GM18868 (cell line): Measurements from ENCODE around the gene MUC6.

Experiments
- ATAC-seq: cut with Tn5 transposase; IDR thresholded peaks from one replicate; pipeline ENCODE4 v1.9.1; 2021; ENCODE audit warnings: mild to moderate bottlenecking, moderate library complexity; ENCODE audit not compliant: unreplicated experiment

Gene MUC6, protein sequence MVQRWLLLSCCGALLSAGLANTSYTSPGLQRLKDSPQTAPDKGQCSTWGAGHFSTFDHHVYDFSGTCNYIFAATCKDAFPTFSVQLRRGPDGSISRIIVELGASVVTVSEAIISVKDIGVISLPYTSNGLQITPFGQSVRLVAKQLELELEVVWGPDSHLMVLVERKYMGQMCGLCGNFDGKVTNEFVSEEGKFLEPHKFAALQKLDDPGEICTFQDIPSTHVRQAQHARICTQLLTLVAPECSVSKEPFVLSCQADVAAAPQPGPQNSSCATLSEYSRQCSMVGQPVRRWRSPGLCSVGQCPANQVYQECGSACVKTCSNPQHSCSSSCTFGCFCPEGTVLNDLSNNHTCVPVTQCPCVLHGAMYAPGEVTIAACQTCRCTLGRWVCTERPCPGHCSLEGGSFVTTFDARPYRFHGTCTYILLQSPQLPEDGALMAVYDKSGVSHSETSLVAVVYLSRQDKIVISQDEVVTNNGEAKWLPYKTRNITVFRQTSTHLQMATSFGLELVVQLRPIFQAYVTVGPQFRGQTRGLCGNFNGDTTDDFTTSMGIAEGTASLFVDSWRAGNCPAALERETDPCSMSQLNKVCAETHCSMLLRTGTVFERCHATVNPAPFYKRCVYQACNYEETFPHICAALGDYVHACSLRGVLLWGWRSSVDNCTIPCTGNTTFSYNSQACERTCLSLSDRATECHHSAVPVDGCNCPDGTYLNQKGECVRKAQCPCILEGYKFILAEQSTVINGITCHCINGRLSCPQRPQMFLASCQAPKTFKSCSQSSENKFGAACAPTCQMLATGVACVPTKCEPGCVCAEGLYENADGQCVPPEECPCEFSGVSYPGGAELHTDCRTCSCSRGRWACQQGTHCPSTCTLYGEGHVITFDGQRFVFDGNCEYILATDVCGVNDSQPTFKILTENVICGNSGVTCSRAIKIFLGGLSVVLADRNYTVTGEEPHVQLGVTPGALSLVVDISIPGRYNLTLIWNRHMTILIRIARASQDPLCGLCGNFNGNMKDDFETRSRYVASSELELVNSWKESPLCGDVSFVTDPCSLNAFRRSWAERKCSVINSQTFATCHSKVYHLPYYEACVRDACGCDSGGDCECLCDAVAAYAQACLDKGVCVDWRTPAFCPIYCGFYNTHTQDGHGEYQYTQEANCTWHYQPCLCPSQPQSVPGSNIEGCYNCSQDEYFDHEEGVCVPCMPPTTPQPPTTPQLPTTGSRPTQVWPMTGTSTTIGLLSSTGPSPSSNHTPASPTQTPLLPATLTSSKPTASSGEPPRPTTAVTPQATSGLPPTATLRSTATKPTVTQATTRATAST (N-terminal part only)

DNA sequence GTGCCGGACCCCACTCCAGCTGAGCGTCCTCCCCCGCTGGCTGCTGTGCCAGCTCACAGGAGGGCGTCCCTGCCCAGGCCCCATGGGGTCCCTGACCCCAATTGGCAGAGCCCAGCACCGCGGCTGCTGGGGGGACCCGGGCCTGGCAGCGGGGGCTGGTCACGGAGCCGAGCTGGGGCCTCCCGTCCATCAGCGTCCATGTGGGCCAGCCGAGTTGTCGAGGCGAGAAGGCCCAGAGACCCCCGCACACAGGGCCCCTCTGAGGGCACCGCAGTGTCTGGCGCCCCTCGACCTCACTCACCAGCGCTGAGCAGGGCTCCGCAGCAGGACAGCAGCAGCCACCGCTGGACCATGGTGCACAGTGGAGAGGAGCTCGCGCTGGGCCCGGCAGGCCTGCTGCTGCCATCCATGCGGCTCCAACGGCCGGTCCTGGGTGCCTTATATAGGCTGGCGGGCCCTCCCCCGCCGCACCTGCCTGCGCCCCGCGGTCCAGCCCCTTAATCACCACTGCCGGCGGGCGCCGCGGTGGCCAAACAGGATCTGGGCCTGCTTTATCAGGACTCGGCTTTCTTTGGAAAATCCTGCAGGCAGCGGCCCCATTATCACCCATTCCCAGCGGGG, at the start of gene MUC6:
Gene MUC6 (minus strand): TSS at position 416 of the 621 bp plus-strand sequence. CDS start 63 bp downstream, at position 353.
- no peak for ATAC-seq

DNA sequence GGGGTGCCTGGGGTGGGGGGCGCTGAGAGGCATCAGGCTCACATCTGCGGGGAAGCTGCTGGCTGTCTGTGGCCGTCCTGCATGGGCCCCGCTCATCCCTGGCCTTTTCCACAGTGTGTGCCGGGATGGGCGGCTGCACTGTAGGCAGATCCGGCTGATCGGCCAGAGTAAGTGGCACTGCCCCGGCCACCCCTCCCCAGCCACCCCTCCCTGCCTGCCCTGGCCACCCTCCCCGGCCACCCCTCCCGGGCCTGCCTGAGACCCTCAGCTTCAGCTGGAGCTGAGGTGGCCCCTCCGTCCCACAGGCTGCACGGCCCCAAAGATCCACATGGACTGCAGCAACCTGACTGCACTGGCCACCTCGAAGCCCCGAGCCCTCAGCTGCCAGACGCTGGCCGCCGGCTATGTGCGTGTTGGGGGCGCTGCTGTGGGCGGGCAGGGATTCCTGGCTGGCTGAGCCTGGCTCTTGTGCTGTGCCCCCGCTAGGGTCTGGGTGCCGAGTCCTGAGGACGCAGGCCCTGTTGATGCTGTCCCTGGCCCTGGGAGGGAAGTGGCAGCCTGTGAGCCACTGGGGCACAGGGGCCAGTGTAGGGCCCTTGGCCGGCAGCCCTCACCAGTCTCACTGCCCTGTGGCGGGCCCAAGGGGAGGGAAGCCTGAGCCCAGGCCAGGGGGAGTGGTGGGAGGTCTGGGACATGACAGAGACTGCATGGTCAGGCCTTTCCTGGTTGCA, 49.1 kb upstream of the MUC6 start:
- no peak for ATAC-seq

DNA sequence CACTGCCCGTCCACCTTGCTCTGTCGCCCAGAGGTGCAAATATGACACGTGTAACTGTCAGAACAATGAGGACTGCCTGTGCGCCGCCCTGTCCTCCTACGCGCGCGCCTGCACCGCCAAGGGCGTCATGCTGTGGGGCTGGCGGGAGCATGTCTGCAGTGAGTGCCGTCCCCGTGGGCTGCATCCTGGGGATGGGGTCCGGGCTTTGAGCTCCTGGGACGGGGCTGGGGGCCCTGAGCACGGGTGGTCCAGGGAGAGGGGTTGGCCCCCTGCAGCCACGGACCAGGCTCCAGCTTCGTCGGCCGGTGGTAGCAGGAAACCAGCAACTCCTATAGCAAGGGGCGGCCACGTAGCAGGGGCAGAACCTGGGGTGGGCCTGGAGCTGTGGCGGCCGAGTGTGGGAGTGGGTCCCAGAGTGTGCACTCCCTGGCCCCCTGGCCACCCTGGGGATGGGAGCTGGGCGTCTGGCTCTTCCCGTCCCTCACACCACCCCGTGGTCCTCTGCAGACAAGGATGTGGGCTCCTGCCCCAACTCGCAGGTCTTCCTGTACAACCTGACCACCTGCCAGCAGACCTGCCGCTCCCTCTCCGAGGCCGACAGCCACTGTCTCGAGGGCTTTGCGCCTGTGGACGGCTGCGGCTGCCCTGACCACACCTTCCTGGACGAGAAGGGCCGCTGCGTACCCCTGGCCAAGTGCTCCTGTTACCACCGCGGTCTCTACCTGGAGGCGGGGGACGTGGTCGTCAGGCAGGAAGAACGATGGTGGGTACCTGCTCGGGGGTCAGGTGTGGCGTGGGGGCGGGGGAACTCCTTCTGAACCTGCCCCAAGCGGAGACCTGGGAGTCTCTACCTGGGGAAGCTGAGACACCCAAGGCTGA, 48.3 kb upstream of the MUC6 start:
- no peak for ATAC-seq

DNA sequence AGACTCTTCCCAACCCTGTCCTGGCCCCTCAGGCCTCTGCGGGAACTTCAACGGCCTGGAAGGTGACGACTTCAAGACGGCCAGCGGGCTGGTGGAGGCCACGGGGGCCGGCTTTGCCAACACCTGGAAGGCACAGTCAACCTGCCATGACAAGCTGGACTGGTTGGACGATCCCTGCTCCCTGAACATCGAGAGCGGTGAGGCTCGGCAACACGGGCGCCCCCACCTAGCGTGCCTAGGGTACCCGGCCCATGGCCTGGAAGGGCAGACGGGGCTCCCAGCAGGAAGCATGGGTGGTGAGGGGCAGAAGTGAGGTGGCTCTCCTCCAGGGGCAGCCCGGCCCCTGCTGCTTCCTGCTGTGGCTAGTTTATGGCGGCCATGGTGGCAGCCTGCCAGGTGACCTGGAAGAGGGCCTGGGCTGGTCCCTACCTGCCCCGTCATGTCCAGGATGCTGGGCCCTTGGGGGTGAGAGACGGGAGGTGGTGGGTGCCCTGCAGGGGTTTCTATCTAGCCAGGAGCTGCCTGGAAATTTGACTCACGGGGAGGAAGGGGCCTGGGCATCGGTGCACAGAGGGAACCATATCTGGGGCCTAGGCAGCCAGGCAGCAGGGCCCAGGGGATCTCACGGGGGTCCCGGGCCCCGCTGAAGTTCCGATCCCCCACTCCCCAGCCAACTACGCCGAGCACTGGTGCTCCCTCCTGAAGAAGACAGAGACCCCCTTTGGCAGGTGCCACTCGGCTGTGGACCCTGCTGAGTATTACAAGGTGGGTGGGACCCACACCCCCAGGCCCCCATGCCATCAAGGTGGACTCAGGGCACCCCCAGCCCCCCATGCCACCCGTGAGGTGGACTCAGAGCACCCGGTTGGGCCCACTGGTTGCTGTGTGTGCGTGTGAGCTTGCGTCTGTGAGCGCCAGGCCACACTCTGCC, 47.4 kb upstream of the MUC6 start:
- no peak for ATAC-seq

DNA sequence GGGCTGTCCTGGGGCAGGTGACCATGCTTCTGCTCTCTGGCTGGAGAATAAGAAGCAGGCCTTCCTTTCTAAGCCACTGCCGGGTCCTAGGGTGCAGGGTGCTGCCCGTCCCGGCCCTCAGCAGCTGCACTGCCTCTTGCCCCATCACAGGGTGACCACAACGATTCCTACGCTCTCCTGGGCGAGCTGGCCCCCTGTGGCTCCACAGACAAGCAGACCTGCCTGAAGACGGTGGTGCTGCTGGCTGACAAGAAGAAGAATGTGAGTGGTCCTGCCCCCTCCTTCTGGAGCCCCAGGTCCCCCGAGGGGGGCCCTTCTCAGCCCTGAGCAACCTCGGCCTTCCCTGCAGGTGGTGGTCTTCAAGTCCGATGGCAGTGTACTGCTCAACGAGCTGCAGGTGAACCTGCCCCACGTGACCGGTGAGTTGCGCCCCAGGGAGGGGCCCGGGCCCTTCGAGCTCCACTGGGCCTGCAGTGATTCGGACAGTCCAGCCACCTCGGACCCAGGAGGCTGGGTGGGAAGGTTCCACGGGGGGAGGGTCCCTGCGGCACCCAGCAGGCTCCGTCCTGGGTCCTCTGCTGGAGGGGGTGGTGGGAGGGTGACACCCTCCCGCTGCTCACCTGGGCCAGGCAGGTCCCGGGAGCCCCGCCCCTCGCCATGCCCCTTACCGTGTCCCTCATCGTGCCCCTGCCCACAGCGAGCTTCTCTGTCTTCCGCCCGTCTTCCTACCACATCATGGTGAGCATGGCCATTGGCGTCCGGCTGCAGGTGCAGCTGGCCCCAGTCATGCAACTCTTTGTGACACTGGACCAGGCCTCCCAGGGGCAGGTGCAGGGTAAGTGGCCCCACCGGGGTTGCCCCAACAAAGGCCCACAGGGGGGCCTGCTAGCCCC, 46.5 kb upstream of the MUC6 start:
- no peak for ATAC-seq

DNA sequence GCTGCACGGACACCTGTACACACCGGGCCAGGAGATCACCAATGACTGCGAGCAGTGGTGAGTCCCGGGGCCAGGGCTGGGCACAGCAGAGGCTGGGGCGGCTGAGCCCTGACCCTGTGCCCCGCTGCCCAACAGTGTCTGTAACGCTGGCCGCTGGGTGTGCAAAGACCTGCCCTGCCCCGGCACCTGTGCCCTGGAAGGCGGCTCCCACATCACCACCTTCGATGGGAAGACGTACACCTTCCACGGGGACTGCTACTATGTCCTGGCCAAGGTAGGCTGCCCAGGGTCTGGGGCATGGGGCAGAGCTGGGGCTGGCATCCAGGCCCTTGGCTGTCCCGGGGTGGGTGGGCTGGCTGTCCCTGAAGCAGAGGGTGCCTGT, 45.8 kb upstream of the MUC6 start:
- no peak for ATAC-seq

DNA sequence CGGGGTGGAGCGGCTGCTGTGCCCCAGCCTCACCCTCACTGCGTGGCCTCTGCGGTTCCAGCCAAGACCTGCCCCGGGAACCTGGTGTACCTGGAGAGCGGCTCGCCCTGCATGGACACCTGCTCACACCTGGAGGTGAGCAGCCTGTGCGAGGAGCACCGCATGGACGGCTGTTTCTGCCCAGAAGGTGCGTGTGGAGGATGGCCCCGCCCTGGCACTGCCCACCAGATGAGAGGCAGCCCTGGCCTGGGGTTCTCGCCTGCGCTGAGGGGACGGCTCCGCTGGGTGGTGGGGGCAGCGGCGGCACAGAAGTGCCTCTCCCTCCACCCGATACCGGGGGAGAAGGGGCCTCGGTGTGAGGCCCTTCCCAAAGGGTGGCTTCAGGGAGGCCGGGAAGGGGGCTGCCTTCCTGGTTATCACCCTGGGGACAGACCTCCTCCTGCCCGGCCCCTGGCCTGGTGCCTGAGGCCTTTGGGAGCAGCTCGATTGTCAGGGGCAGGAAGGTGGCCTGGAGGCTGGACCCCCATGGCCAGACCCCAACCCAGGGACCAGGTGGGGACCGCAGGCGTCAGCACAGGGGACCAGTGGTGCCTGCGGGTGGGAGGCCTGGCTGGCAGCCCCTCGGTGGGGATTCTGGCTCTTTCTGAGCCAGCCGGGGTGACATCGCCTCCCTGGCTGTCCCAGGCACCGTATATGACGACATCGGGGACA, 45.2 kb upstream of the MUC6 start:
- no peak for ATAC-seq

DNA sequence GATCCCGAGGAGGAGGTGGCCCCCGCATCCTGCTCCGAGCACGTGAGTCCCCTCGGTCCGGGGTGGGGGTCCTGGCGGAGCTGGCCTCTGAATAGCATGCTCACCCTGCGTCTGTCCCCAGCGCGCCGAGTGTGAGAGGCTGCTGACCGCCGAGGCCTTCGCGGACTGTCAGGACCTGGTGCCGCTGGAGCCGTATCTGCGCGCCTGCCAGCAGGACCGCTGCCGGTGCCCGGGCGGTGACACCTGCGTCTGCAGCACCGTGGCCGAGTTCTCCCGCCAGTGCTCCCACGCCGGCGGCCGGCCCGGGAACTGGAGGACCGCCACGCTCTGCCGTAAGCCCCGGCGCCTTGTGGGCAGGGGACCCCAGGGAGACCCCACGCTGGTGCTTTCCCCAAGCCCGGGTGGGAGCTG, 41.7 kb upstream of the MUC6 start:
- ATAC-seq = no peak

DNA sequence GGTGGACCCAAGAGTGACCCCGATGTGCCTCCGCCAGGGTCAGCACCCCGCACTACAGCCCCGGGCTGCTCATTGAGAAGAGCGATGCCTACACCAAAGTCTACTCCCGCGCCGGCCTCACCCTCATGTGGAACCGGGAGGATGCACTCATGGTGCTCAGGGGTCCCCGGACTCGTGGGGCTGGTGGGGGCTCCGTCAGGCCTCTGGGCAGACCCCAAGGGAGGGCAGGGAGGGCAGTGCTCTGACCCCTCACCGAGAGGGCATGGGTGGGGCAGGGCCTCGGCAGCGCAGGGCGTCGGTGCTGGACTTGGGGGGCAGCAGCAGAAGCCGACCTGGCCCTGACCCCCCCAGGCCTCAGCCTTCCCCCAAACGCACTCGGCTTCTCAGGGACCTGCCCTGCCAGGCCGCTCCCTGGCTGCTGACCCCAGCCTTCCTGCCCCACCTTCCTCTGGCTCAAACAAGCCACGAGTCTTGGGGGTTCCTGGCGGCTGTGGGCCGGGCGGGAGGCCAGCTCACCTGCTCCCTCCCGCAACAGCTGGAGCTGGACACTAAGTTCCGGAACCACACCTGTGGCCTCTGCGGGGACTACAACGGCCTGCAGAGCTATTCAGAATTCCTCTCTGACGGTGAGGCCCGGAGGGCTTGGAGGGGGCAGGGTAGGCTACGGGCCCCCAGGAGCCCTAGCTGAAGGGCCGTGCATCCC, 41.0 kb upstream of the MUC6 start:
- ATAC-seq = no peak

DNA sequence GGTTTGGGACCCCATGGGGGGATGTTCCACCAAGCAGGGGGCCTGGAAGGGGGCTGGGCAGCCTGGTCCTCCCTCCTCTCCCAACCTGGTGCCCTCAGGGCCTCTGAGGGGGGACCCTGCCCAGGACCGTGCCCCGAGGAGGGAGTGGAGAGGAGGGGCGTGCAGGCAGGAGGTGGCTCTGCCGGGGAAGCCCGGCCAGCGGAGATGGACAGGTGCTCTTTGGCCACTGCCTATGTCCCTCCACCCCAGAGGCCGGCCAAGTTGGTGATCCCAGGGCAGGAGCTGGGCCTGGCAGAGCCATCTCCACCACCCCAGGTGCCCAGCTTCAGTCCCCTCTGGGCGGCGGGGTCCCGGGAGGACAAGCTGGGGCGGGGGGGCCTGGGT, 40.5 kb upstream of the MUC6 start:
- ATAC-seq = no peak

DNA sequence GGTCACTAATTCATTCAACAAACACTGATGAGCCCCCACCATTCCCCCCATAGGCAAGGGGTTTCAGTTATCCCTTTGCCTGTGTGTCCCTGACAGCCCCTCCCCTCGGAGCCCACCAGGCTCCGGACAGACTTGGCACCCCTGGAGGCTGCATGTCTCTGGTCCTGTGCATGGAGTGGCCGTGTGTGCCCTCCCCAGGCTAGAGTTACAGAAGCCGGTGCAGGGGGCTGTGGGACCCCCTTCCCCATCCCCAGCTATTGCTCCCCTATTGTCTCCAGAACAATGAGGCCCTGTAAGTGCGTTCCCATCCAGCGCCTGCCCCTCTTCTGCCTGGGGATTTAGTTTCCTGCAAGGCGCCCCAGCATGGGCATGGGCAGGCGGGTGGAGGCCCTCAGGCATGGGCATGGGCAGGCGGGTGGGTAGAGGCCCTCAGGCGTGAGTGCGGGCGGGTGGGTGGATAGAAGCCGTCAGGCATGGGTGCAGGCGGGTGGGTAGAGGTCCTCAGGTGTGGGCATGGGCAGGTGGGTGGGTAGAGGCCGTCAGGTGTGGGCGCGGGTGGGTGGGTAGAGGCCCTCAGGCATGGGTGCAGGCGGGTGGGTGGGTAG, 39.6 kb upstream of the MUC6 start:
- no peak for ATAC-seq

DNA sequence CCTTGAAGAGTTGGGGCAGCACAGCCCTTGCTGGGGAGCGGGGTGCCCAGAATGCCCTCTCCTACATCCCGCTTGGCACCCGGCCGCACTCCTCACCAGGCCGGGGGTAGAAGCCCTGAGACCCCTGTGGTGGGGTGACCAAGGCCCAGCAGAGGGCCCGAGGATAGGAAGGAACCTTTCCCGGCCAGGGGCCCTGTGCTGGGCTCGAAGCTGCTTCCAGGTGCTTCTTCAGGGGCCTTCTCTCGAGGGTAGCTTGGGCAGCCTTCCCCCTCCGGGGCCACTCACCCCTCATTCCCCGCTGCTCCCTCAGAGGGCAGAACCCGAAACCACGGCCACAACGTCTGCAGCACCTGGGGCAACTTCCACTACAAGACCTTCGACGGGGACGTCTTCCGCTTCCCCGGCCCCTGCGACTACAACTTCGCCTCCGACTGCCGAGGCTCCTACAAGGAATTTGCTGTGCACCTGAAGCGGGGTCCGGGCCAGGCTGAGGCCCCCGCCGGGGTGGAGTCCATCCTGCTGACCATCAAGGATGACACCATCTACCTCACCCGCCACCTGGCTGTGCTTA, 38.9 kb upstream of the MUC6 start:
- no peak for ATAC-seq

DNA sequence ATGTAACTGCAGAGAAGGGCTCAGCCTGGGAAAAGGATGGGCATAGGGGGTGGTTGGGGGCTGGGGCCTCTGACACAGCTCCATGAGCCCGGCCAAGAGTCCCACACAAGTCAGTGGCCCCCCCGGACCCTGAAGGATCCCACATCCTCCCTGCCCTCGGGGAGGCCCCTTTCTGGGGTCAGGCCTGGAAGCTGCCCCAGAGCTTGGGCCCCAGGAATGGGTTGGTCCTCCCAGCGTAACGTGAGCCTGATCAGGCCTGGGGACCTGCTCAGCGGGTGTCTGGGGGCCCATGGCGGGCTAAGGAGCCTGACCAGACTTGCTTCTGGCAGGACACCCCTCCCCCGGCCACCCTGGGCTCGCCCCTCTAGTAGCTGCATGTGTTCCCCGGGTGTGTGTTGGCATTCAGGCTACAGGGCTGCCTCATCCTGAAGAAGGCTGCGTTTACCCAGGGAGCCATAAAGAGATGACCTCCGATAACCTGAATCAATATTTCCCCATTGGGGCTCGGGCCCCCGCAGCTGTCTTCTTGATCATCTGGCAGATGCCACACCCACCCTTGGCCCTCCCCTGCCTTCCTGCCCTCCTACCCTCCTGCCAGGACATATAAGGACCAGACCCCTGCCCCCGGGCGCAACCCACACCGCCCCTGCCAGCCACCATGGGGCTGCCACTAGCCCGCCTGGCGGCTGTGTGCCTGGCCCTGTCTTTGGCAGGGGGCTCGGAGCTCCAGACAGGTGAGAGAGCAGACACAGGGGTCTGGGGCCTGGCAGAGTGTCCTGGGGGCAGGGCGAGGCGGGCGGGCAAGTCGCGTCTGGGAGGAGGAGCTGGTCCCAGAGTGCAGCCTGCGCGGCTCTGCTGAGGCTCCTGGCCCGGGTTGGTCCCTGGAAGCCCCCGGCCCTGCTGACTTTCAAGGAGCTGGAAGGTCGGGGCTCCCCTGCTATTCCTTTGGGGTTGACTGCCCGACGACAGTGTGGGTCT, 38.0 kb upstream of the MUC6 start, which contains the start of gene MUC2:
Gene MUC2 (plus strand): TSS at position 631 of the 978 bp plus-strand sequence.
- no peak for ATAC-seq

DNA sequence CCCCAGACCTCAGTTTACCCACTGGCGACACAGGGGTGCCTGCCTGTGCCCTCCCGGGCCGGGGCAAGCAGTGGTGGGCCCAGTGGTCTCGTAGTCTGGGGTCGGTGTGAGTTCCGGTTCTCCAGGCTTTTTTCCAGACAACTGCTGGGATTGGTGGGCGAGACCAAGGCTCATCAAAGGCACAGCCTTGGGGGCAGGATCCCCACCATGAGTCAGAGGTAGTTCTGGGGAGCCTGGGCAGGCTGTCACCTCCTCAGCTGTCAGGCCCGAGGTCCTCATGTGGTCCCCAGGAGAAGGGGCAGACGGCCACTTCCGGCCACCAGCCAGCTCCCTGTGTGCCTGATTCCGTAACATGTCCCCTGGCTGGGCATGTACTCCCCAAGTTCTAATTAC, 37.3 kb upstream of the MUC6 start:
- no peak for ATAC-seq
